Right atrium auricular region (tissue), 2 donors: ENCODE results near the gene KRTDAP. TPM values are rescaled to one million over a fixed set of nuclear protein-coding genes. Genes with fewer than 3 reads are reported as not detected.

Experiments
- DNase-seq: peaks from one replicate; pipeline ENCODE4 v3.0.0-alpha.2; 2019; ENCODE audit warnings: low spot score
- H3K27ac ChIP-seq, 2 donors: fragments of 200-600 bp; sonication (generic); 1 replicate in 1 of 2; 2 replicates in 1 of 2; pipeline ENCODE4 v1.5.1; 2016 to 2019
- H3K27me3 ChIP-seq, 2 donors: fragments of 200-600 bp; sonication (generic); one replicate each; pipeline versions ENCODE4 v1.5.1 to v1.6.0; 2017 to 2019
- H3K36me3 ChIP-seq: fragments of 200-600 bp; sonication (generic); one replicate; pipeline ENCODE4 v1.5.1; 2016
- H3K4me1 ChIP-seq, 2 donors: fragments of 200-600 bp; sonication (generic); one replicate each; pipeline versions ENCODE4 v1.5.1 to v1.6.0; 2017 to 2019
- H3K4me3 ChIP-seq, 2 donors: fragments of 200-600 bp; sonication (generic); 1 replicate in 1 of 2; 2 replicates in 1 of 2; pipeline ENCODE4 v1.5.1; 2017 to 2019; ENCODE audit warnings: mild to moderate bottlenecking in 1 of 2, moderate library complexity in 1 of 2
- H3K9me3 ChIP-seq, 2 donors: fragments of 200-600 bp; sonication (generic); one replicate each; pipeline ENCODE4 v1.5.1; 2019
- total RNA-seq, 2 donors: library from RNA; depleted of rRNA; stranded (reverse); fragments of >200 nt; gene quantifications; one replicate each; pipeline ENCODE4 v1.1.0, GENCODE V29; 2016
- TF ChIP-seq, protein P1 (sequence below), 2 donors: fragments of 200-600 bp; sonication (generic); IDR thresholded peaks; one replicate each; pipeline ENCODE4 v1.5.1; 2019; ENCODE audit warnings: antibody characterized with exemption in 2 of 2

KRTDAP gene
- total RNA-seq, 2 donors from 2014 or later = not detected

DNA sequence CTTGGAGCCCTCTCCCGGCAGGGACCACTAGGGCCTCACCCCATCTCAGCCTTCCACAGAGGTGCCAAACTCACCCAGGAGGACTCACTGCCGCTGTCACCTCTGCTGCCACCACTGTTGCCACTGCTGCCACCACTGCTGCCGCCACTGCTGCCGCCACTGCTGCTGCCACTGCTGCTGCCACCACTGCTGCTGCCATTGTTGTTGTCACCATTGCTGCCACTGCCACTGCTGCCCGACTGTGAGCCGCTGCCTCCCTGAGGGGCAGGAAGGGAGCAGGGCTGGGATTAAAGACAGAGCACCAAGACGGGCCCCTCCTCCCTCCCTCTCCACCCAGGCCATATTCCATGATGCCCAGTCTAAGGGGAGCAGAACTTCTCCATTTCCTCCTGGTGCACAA lies 21.1 kb upstream of the KRTDAP start:
- Histone ChIP-seq H3K27me3 (peaks cover 0 to 3% of the 10 kb centered on the region in 2 donors), H3K36me3 (no peaks in the 10 kb centered on the region), H3K4me1 (peaks cover 0 to 16% of the 10 kb centered on the region in 2 donors), H3K4me3 (no peak overlapping the region), H3K9me3 (no peaks in the 10 kb centered on the region), H3K27ac (no peak overlapping the region)
- TF ChIP-seq, protein P1, sequence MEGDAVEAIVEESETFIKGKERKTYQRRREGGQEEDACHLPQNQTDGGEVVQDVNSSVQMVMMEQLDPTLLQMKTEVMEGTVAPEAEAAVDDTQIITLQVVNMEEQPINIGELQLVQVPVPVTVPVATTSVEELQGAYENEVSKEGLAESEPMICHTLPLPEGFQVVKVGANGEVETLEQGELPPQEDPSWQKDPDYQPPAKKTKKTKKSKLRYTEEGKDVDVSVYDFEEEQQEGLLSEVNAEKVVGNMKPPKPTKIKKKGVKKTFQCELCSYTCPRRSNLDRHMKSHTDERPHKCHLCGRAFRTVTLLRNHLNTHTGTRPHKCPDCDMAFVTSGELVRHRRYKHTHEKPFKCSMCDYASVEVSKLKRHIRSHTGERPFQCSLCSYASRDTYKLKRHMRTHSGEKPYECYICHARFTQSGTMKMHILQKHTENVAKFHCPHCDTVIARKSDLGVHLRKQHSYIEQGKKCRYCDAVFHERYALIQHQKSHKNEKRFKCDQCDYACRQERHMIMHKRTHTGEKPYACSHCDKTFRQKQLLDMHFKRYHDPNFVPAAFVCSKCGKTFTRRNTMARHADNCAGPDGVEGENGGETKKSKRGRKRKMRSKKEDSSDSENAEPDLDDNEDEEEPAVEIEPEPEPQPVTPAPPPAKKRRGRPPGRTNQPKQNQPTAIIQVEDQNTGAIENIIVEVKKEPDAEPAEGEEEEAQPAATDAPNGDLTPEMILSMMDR (IDR thresholded peaks at IDR 0.05) = no peak
- DNase-seq = no peak

GRCh38 chr19:35510626-35510964 lies 20.3 kb upstream of the KRTDAP start:
- Histone ChIP-seq H3K36me3 (no peaks in the 10 kb centered on the region), H3K9me3 (no peaks in the 10 kb centered on the region), H3K4me1 (peaks cover 0 to 16% of the 10 kb centered on the region in 2 donors), H3K4me3 (no peak overlapping the region), H3K27me3 (peaks cover 0 to 3% of the 10 kb centered on the region in 2 donors), H3K27ac (no peak overlapping the region)
- TF ChIP-seq, protein P1 (IDR thresholded peaks at IDR 0.05) = peak in 1 of 2 donors; percentile 9
- DNase-seq = no peak

- peaks cover 0 to 3% of the 10 kb centered on the region in 2 donors for H3K27me3 ChIP-seq
- TF ChIP-seq, protein P1 (IDR thresholded peaks at IDR 0.05) = peak; percentile 77 to 96
- peak; percentile 73 for DNase-seq
- H3K4me1 ChIP-seq = peaks cover 0 to 16% of the 10 kb centered on the region in 2 donors
- peak overlapping the region; percentile 11 to 26 for H3K27ac ChIP-seq
- H3K4me3 ChIP-seq = peak overlapping the region; percentile 38 to 46
- no peaks in the 10 kb centered on the region for H3K36me3 ChIP-seq
- no peaks in the 10 kb centered on the region for H3K9me3 ChIP-seq
Observed at GRCh38 chr19:35509861-35510625, 19.8 kb upstream of the KRTDAP start.

- Histone ChIP-seq H3K27ac (no peak overlapping the region), H3K9me3 (no peaks in the 10 kb centered on the region), H3K27me3 (peaks cover 0 to 3% of the 10 kb centered on the region in 2 donors), H3K4me3 (peak overlapping the region in 1 of 2 donors; percentile 46), H3K4me1 (peaks cover 0 to 16% of the 10 kb centered on the region in 2 donors), H3K36me3 (no peaks in the 10 kb centered on the region)
- TF ChIP-seq, protein P1 (IDR thresholded peaks at IDR 0.05) = no peak
- no peak for DNase-seq
Observed at GRCh38 chr19:35509018-35509652, 18.9 kb upstream of the KRTDAP start.

DNA sequence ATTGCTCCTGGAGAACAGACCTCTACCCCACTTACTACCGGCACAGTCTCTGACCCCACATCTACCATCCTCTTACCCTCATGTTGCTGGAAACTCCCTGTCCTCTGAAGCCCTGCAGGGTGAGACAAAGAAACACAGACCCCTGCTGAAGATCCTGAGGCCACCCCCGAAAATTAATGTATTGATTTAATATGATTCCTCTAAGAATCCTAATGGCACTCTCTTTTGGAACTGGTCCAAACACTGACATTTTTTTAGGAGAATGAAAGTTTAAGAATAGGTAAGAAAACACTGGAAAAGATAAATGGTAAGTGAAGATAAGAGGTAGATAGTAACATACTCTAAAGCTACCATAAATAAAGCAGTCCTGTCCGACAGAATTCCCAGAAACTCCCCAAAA lies 17.9 kb upstream of the KRTDAP start:
- H3K27ac ChIP-seq = no peak overlapping the region
- TF ChIP-seq, protein P1 (IDR thresholded peaks at IDR 0.05) = no peak
- peaks cover 0 to 3% of the 10 kb centered on the region in 2 donors for H3K27me3 ChIP-seq
- DNase-seq = no peak
- no peaks in the 10 kb centered on the region for H3K36me3 ChIP-seq
- no peaks in the 10 kb centered on the region for H3K9me3 ChIP-seq
- H3K4me1 ChIP-seq = peaks cover 0 to 16% of the 10 kb centered on the region in 2 donors
- H3K4me3 ChIP-seq = no peak overlapping the region
